Lower lobe of right lung (tissue), 2 donors: ENCODE data around the gene EFS. TPM values are rescaled to one million over a fixed set of nuclear protein-coding genes. Genes with fewer than 3 reads are reported as not detected.

Source experiments
- ATAC-seq, 2 donors: fragments of 200-7000 bp; cut with Tn5 transposase; one replicate each; pipeline ENCODE4 v1.9.1; 2020 to 2022; ENCODE audit warnings: mild to moderate bottlenecking in 2 of 2, moderate library complexity in 2 of 2
- DNase-seq: peaks from one replicate; pipeline ENCODE4 v3.0.0-alpha.2; 2020
- H3K27ac ChIP-seq: fragments of 200-600 bp; one replicate; pipeline ENCODE4 v1.8.0; 2022
- H3K27me3 ChIP-seq: fragments of 200-600 bp; one replicate; pipeline ENCODE4 v1.8.0; 2022; ENCODE audit warnings: low read depth
- H3K36me3 ChIP-seq: fragments of 200-600 bp; one replicate; pipeline ENCODE4 v1.8.0; 2022; ENCODE audit warnings: mild to moderate bottlenecking
- H3K4me1 ChIP-seq: fragments of 200-600 bp; one replicate; pipeline ENCODE4 v1.8.0; 2022
- H3K4me3 ChIP-seq: fragments of 200-600 bp; one replicate; pipeline ENCODE4 v1.8.0; 2022; ENCODE audit warnings: mild to moderate bottlenecking
- H3K9me3 ChIP-seq: fragments of 200-600 bp; one replicate; pipeline ENCODE4 v1.8.0; 2022
- intact Hi-C: fragments of 100-400 bp; cut with DNase I; formaldehyde crosslinking; loops from one replicate; pipeline ENCODE4 v1.11.0; 2022
- long read RNA-seq: library from polyadenylated mRNA; unstranded; transcript quantifications from one replicate; pipeline ENCODE4 v2.0.0, GENCODE V29; 2021
- total RNA-seq: library from RNA; stranded (reverse); fragmentation: NEBNext Ultra II Directional; extraction: Animal tissue kit (Norgen Biotek cat#: 25700); gene quantifications from one replicate; pipeline ENCODE4 v1.2.1, GENCODE V29; 2021
- TF ChIP-seq, protein P1 (sequence below): fragments of 200-600 bp; IDR thresholded peaks from one replicate; pipeline ENCODE4 v1.8.0; 2022; ENCODE audit warnings: antibody characterized with exemption, mild to moderate bottlenecking
- donor health status: DM: no; HTN: yes; CAD: no; lungs with severe emphysema.

Gene EFS, protein sequence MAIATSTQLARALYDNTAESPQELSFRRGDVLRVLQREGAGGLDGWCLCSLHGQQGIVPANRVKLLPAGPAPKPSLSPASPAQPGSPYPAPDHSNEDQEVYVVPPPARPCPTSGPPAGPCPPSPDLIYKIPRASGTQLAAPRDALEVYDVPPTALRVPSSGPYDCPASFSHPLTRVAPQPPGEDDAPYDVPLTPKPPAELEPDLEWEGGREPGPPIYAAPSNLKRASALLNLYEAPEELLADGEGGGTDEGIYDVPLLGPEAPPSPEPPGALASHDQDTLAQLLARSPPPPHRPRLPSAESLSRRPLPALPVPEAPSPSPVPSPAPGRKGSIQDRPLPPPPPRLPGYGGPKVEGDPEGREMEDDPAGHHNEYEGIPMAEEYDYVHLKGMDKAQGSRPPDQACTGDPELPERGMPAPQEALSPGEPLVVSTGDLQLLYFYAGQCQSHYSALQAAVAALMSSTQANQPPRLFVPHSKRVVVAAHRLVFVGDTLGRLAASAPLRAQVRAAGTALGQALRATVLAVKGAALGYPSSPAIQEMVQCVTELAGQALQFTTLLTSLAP
- 11.5 TPM for total RNA-seq
- long read RNA-seq, partial matches to known transcripts, result 2 of 11 reads
- long read RNA-seq, other reads (novel, unspliced or antisense), result 5 of 11 reads

DNA sequence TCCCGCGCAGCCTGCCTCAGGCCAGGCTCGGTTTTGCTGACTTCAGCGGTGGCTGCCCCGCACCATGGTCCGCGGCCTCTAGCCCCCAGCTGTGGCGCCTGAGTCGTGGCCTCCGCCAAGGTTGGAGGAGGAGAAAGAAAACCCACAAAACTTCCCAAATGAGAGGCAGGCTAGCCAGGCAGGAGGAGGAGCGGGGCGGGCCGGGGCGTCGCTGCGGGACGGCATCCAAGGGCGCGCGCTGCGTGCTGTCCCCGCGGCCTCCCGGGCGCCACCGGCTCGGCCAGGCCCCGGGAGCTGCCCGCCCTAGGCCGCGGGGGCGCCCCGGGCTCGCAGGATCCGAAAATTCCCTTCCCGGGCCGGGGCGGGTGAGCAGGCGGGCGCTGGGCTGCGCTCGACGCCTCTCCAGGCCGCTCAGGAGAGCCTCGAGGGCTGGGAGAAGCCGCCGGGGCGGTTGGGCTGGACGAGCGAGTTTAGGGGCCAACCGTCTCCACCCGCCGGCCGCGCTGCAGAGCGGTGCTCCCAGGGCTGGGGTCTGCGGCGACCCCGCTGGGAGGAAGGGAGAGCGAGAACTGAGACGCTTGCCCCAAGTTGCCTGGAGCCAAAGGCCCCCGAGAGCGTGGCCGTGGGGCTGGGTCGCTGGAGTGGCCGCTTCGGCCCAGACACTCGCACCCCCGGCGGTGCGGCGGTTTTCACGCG lies at the start of gene EFS:
TSS of gene EFS (minus strand) at position 137 of the 696 bp plus-strand sequence. CDS start 147 bp downstream, outside the sequence.
- H3K27ac ChIP-seq, result peak within 1 kb of the TSS; percentile 84
- H3K36me3 ChIP-seq, result no peaks in the 10 kb centered on the region
- H3K27me3 ChIP-seq, result peaks cover 29% of the 10 kb centered on the region
- H3K4me1 ChIP-seq, result peaks cover 6% of the 10 kb centered on the region
- ATAC-seq, result peak; percentile 66 to 73
- peak within 1 kb of the TSS; percentile 57 for H3K4me3 ChIP-seq
- DNase-seq, result no peak
- H3K9me3 ChIP-seq, result no peaks in the 10 kb centered on the region
- intact Hi-C loops, result no loop called here
- TF ChIP-seq, protein P1, sequence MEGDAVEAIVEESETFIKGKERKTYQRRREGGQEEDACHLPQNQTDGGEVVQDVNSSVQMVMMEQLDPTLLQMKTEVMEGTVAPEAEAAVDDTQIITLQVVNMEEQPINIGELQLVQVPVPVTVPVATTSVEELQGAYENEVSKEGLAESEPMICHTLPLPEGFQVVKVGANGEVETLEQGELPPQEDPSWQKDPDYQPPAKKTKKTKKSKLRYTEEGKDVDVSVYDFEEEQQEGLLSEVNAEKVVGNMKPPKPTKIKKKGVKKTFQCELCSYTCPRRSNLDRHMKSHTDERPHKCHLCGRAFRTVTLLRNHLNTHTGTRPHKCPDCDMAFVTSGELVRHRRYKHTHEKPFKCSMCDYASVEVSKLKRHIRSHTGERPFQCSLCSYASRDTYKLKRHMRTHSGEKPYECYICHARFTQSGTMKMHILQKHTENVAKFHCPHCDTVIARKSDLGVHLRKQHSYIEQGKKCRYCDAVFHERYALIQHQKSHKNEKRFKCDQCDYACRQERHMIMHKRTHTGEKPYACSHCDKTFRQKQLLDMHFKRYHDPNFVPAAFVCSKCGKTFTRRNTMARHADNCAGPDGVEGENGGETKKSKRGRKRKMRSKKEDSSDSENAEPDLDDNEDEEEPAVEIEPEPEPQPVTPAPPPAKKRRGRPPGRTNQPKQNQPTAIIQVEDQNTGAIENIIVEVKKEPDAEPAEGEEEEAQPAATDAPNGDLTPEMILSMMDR, result no peak

DNA sequence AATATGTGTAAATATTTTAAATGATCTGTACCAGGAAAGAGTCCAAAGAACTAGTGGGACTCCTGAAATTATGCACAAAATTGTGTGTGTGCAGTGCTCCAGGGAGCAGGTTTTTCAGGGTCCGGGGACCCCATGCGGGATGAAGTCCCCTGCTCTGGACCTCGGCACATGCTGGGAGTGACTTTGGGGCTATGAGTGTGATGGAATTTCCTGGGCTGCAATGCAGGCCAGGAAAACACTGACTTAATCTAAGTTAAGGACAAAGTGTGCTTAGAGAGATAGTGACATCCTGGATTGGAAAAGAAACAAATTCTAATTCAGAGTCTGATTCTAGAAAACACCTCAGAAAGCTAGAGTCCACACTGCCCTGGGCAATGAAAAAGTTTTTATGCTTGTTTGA lies 49.3 kb upstream of the EFS start:
- intact Hi-C loops, result no loop called here
- Histone ChIP-seq H3K4me3 (no peak overlapping the region), H3K4me1 (no peaks in the 10 kb centered on the region), H3K27me3 (no peaks in the 10 kb centered on the region), H3K36me3 (no peaks in the 10 kb centered on the region), H3K27ac (no peak overlapping the region), H3K9me3 (no peaks in the 10 kb centered on the region)
- TF ChIP-seq, protein P1, result no peak
- DNase-seq (no peak), ATAC-seq (no peak)

DNA sequence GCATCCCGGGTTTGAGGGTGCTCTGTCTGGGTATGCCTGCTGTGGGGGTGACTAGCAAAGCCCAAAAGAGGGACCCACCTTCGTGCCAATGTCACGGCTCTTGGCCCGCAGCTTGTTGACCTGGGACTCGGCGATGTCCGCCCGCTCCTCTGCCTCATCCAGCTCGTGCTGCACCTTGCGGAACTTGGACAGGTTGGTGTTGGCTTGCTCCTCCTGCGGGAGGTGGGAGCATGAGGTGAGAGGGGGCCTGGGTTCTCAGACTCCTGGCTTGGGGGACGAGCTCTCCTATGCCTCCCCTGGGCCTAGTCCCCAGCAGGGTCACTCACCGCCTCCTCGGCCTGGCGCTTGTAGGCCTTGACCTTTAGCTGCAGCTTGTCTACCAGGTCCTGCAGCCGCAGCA lies 48.7 kb upstream of the EFS start:
- DNase-seq (no peak), ATAC-seq (no peak)
- no peak overlapping the region for H3K27ac ChIP-seq
- H3K4me3 ChIP-seq, result no peak overlapping the region
- H3K27me3 ChIP-seq, result no peaks in the 10 kb centered on the region
- no peaks in the 10 kb centered on the region for H3K4me1 ChIP-seq
- H3K9me3 ChIP-seq, result no peaks in the 10 kb centered on the region
- H3K36me3 ChIP-seq, result no peaks in the 10 kb centered on the region
- intact Hi-C loops, result no loop called here
- TF ChIP-seq, protein P1, result no peak

DNA sequence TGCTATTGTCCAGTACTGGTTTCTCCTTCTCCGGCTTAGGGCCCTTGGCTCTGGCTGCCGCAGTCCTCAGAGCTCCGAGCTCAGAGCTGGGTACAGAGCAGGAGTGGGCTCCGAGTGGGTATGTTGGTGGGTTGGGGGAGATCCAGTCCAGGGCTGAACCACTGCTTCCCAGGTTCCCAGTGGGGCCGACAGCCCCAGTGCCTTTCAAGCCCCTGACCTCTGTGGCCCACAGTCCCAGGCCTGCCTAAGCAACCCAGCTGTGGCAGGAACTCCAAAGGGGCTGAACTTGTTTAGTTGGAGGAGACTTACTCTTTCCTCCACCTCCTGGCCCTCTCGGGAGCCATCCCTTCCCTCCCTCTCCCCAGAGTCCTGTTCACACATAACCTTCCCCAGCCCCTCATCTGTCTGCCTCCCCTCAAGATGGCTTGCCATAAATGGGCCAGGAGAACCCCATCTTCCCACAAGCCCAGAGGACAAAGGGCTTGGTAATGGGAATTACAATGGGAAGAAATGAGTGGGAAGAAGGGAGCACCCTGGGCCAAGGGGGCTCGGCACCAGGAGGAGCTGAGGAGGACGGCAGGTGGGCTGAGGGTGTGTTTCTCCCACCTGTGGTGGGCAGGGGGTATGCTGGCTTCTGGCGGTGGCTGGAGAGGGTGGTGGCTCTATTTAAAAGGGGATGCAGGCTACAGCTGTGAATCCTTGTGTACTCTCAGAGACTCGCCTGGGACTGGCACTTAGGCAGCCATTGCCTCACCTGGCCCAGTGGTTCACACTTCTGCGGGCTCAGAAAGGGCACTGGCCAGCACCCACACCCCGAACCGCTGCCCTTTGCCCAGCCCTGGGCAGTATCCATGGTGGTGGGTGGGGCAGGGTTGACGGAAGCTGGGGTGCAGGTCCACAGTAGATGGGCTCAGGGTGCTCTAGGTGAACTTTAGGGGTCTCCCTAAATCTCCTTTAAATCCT lies 46.9 kb upstream of the EFS start:
- TF ChIP-seq, protein P1, result no peak
- H3K27ac ChIP-seq, result no peak overlapping the region
- no peaks in the 10 kb centered on the region for H3K36me3 ChIP-seq
- no peaks in the 10 kb centered on the region for H3K9me3 ChIP-seq
- DNase-seq (no peak), ATAC-seq (no peak)
- H3K27me3 ChIP-seq, result no peaks in the 10 kb centered on the region
- H3K4me1 ChIP-seq, result no peaks in the 10 kb centered on the region
- intact Hi-C loops, result no loop called here
- no peak overlapping the region for H3K4me3 ChIP-seq
